H9 (cell line): Measurements from ENCODE around the gene VEGFA. TPM values are rescaled to one million over a fixed set of nuclear protein-coding genes. Genes with fewer than 3 reads are reported as not detected.

Experiments
- DNase-seq: peaks from one replicate; pipeline ENCODE4 v3.0.0-alpha.2; 2017
- H2AFZ ChIP-seq: one replicate; pipeline ENCODE4 v1.6.1; 2013; ENCODE audit warnings: mild to moderate bottlenecking, low read length, control low read depth, moderate library complexity
- H2AK5ac ChIP-seq: 2 replicates; pipeline ENCODE4 v1.6.1; 2013; ENCODE audit warnings: low read length, control low read depth, mixed read lengths; ENCODE audit not compliant: insufficient read length
- H2BK120ac ChIP-seq: one replicate; pipeline ENCODE4 v1.6.1; 2013; ENCODE audit warnings: low read depth, mild to moderate bottlenecking, low read length, control low read depth, inconsistent platforms; ENCODE audit not compliant: poor library complexity, severe bottlenecking
- H2BK12ac ChIP-seq: 2 replicates; pipeline ENCODE4 v1.6.1; 2013; ENCODE audit warnings: low read length, control low read depth, mixed read lengths, low read depth; ENCODE audit not compliant: insufficient read length
- H2BK15ac ChIP-seq: 2 replicates; pipeline ENCODE4 v1.6.1; 2013; ENCODE audit warnings: low read depth, low read length, control low read depth
- H2BK20ac ChIP-seq: one replicate; pipeline ENCODE4 v1.6.1; 2013; ENCODE audit warnings: low read depth, mild to moderate bottlenecking, low read length, control low read depth, inconsistent platforms; ENCODE audit not compliant: poor library complexity, severe bottlenecking
- H2BK5ac ChIP-seq: 2 replicates; pipeline ENCODE4 v1.6.1; 2013; ENCODE audit warnings: low read length, control low read depth, mixed read lengths; ENCODE audit not compliant: insufficient read length
- H3K14ac ChIP-seq: 2 replicates; pipeline ENCODE4 v1.6.1; 2013; ENCODE audit warnings: low read length, control low read depth; ENCODE audit not compliant: insufficient read depth
- H3K18ac ChIP-seq: 2 replicates; pipeline ENCODE4 v1.6.1; 2013; ENCODE audit warnings: low read depth, mild to moderate bottlenecking, mixed read lengths, low read length, control low read depth; ENCODE audit not compliant: insufficient read length
- H3K23ac ChIP-seq: 2 replicates; pipeline ENCODE4 v1.6.1; 2013; ENCODE audit warnings: low read length, control low read depth, mixed read lengths, low read depth; ENCODE audit not compliant: insufficient read length
- H3K23me2 ChIP-seq: 2 replicates; pipeline ENCODE4 v1.6.1; 2013; ENCODE audit warnings: low read depth, mild to moderate bottlenecking, mixed read lengths, low read length, control low read depth; ENCODE audit not compliant: insufficient read length, poor library complexity, severe bottlenecking
- H3K27ac ChIP-seq: 2 replicates; pipeline ENCODE4 v1.5.1; 2013; ENCODE audit warnings: low read length, control low read depth, mixed read lengths, low read depth; ENCODE audit not compliant: insufficient read length
- H3K27me3 ChIP-seq: 2 replicates; pipeline ENCODE4 v1.6.1; 2013; ENCODE audit warnings: low read length, control low read depth, inconsistent platforms; ENCODE audit not compliant: insufficient read depth
- H3K4ac ChIP-seq: 2 replicates; pipeline ENCODE4 v1.6.1; 2013; ENCODE audit warnings: low read depth, mild to moderate bottlenecking, control low read depth, inconsistent platforms, low read length, moderate library complexity
- H3K4me1 ChIP-seq: 2 replicates; pipeline ENCODE4 v1.6.1; 2013; ENCODE audit warnings: low read length, control low read depth, inconsistent platforms; ENCODE audit not compliant: insufficient read depth
- H3K4me2 ChIP-seq: 2 replicates; pipeline ENCODE4 v1.6.1; 2013; ENCODE audit warnings: low read length, control low read depth, mixed read lengths; ENCODE audit not compliant: insufficient read length, insufficient read depth
- H3K56ac ChIP-seq: 2 replicates; pipeline ENCODE4 v1.6.1; 2013; ENCODE audit warnings: low read depth, mild to moderate bottlenecking, mixed read lengths, low read length, control low read depth; ENCODE audit not compliant: insufficient read length
- H3K79me1 ChIP-seq: 2 replicates; pipeline ENCODE4 v1.6.1; 2013; ENCODE audit warnings: low read depth, mild to moderate bottlenecking, moderate library complexity, low read length, control low read depth, inconsistent platforms; ENCODE audit not compliant: insufficient read depth, poor library complexity, severe bottlenecking
- H3K79me2 ChIP-seq: 2 replicates; pipeline ENCODE4 v1.6.1; 2013; ENCODE audit warnings: low read length, control low read depth, inconsistent platforms; ENCODE audit not compliant: insufficient read depth
- H3K9ac ChIP-seq: 2 replicates; pipeline ENCODE4 v1.6.1; 2013; ENCODE audit warnings: low read length, control low read depth, mixed read lengths; ENCODE audit not compliant: insufficient read length; ENCODE audit errors: extremely low read depth
- H3K9me3 ChIP-seq: one replicate; pipeline ENCODE4 v1.6.1; 2013; ENCODE audit warnings: low read depth, low read length, inconsistent platforms; ENCODE audit not compliant: control insufficient read depth
- H3T11ph ChIP-seq: one replicate; pipeline ENCODE4 v1.6.1; 2013; ENCODE audit warnings: mild to moderate bottlenecking, low read length, control low read depth, inconsistent platforms
- H4K20me1 ChIP-seq: one replicate; pipeline ENCODE4 v1.6.1; 2013; ENCODE audit not compliant: control insufficient read depth, insufficient read length, insufficient read depth
- H4K5ac ChIP-seq: 2 replicates; pipeline ENCODE4 v1.6.1; 2013; ENCODE audit warnings: low read depth, mild to moderate bottlenecking, mixed read lengths, low read length, control low read depth; ENCODE audit not compliant: insufficient read length
- H4K8ac ChIP-seq: replicated peaks from 2 replicates; pipeline ENCODE4 v1.6.1; 2013; ENCODE audit warnings: low read length, control low read depth, mixed read lengths, low read depth; ENCODE audit not compliant: insufficient read length
- H4K91ac ChIP-seq: 2 replicates; pipeline ENCODE4 v1.6.1; 2013; ENCODE audit warnings: low read depth, mild to moderate bottlenecking, moderate library complexity, mixed read lengths, low read length, control low read depth; ENCODE audit not compliant: insufficient read length
- H3K27ac Mint-ChIP-seq, 3 experiments: 2 replicates in 2 of 3; 3 replicates in 1 of 3; pipeline ENCODE4 v1.8.0; 2020 to 2021; ENCODE audit warnings: mixed read lengths in 3 of 3, mild to moderate bottlenecking in 1 of 3, moderate library complexity in 1 of 3
- H3K27me3 Mint-ChIP-seq: 2 replicates; pipeline ENCODE4 v1.8.0; 2021; ENCODE audit warnings: low read depth, mild to moderate bottlenecking, moderate library complexity, mixed read lengths
- H3K36me3 Mint-ChIP-seq, 3 experiments: 2 replicates in 2 of 3; 3 replicates in 1 of 3; pipeline ENCODE4 v1.8.0; 2020 to 2021; ENCODE audit warnings: low read depth in 3 of 3, mixed read lengths in 3 of 3; ENCODE audit not compliant: insufficient read depth in 1 of 3
- H3K4me1 Mint-ChIP-seq, 2 experiments: 2 replicates each; pipeline ENCODE4 v1.8.0; 2020; ENCODE audit warnings: mixed read lengths in 2 of 2
- H3K4me3 Mint-ChIP-seq, 2 experiments: 2 replicates in 1 of 2; 3 replicates in 1 of 2; pipeline ENCODE4 v1.8.0; 2020 to 2021; ENCODE audit warnings: mild to moderate bottlenecking in 2 of 2, mixed read lengths in 2 of 2, moderate library complexity in 1 of 2
- H3K9me3 Mint-ChIP-seq, 2 experiments: 2 replicates in 1 of 2; 3 replicates in 1 of 2; pipeline ENCODE4 v1.8.0; 2020; ENCODE audit warnings: mild to moderate bottlenecking in 2 of 2, mixed read lengths in 2 of 2, moderate library complexity in 1 of 2
- WGBS: extraction: QIAGEN DNeasy Blood & Tissue Kit; methylation state at CpG from one replicate; pipeline ENCODE4 v1.1.7; 2013; ENCODE audit warnings: missing lambda C conversion rate, low lambda C conversion rate, mixed read lengths; ENCODE audit not compliant: insufficient read length; ENCODE audit errors: extremely low coverage; 5-methylcytosine and 5-hydroxymethylcytosine counted together
- total RNA-seq: library from RNA; stranded (reverse); gene quantifications from 2 replicates; pipeline ENCODE4 v1.2.1, GENCODE V29; 2021
- TF ChIP-seq, protein P1 (sequence below): fragments of 200-600 bp; sonication (generic); conservative IDR thresholded peaks from 3 replicates; pipeline ENCODE4 v1.8.0; 2021; ENCODE audit warnings: antibody characterized with exemption, mild to moderate bottlenecking

Gene VEGFA
- total RNA-seq, 1 experiment from 2014 or later = 47.9 TPM

DNA sequence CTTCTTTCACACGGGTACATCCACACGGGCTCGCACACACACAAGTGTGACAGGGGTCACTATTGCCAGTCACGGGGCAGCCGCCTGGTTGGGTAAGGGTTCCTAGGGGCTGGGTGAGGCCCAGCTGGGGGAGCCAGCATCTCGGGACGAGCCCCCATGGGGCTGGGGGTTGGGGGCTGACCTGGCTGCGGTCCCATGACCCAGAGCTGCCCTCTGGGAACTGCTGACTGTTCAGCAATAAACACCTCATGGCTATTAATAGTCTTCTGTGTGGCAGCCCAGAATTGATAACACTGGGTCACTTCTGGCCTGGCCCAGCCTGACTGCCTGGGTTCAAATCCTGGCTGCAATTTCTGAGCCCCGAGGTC is 23.8 kb downstream of the VEGFA start:
- no peak overlapping the region for H3K18ac ChIP-seq
- no peak overlapping the region for H2AK5ac ChIP-seq
- H4K91ac ChIP-seq = no peak overlapping the region
- Mint-ChIP-seq H3K36me3 (no peaks in the 10 kb centered on the region), H3K9me3 (no peaks in the 10 kb centered on the region), H3K27me3 (peaks cover 4% of the 10 kb centered on the region; the same call in 1 of the 2 replicates), H3K4me1 (peaks cover 0 to 4% of the 10 kb centered on the region in 2 experiments; a peak in 1 of 4 replicates), H3K4me3 (no peak overlapping the region), H3K27ac (no peak overlapping the region)
- no peak for DNase-seq
- H3K56ac ChIP-seq = no peak overlapping the region
- H2BK5ac ChIP-seq = no peak overlapping the region
- no peaks in the 10 kb centered on the region for H4K20me1 ChIP-seq
- H3K79me2 ChIP-seq = no peaks in the 10 kb centered on the region
- H2BK15ac ChIP-seq = no peak overlapping the region
- no peaks in the 10 kb centered on the region for H3K9me3 ChIP-seq
- no peak overlapping the region for H3K27ac ChIP-seq
- no peak overlapping the region for H2BK12ac ChIP-seq
- H3K27me3 ChIP-seq = no peaks in the 10 kb centered on the region
- no peak overlapping the region for H3K9ac ChIP-seq
- no CpG with 5 or more reads among the region's 9 CpGs for WGBS
- no peak overlapping the region for H3K4me2 ChIP-seq
- no peaks in the 10 kb centered on the region for H3K23me2 ChIP-seq
- H3K79me1 ChIP-seq = no peaks in the 10 kb centered on the region
- H3T11ph ChIP-seq = no peak overlapping the region
- no peak overlapping the region for H3K14ac ChIP-seq
- TF ChIP-seq, protein P1, sequence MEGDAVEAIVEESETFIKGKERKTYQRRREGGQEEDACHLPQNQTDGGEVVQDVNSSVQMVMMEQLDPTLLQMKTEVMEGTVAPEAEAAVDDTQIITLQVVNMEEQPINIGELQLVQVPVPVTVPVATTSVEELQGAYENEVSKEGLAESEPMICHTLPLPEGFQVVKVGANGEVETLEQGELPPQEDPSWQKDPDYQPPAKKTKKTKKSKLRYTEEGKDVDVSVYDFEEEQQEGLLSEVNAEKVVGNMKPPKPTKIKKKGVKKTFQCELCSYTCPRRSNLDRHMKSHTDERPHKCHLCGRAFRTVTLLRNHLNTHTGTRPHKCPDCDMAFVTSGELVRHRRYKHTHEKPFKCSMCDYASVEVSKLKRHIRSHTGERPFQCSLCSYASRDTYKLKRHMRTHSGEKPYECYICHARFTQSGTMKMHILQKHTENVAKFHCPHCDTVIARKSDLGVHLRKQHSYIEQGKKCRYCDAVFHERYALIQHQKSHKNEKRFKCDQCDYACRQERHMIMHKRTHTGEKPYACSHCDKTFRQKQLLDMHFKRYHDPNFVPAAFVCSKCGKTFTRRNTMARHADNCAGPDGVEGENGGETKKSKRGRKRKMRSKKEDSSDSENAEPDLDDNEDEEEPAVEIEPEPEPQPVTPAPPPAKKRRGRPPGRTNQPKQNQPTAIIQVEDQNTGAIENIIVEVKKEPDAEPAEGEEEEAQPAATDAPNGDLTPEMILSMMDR = no peak
- H3K4me1 ChIP-seq = no peaks in the 10 kb centered on the region
- no peak overlapping the region for H4K5ac ChIP-seq
- no peak overlapping the region for H2AFZ ChIP-seq
- no peak overlapping the region for H4K8ac ChIP-seq
- no peak overlapping the region for H3K4ac ChIP-seq
- no peak overlapping the region for H3K23ac ChIP-seq
- H2BK120ac ChIP-seq = no peak overlapping the region
- H2BK20ac ChIP-seq = no peak overlapping the region
